ENCODE results near the gene RBM5. TPM values are rescaled to one million over a fixed set of nuclear protein-coding genes. Genes with fewer than 3 reads are reported as not detected.

RBM5 gene
- total RNA-seq, 1 donor from 2014 or later, result 124 TPM

DNA sequence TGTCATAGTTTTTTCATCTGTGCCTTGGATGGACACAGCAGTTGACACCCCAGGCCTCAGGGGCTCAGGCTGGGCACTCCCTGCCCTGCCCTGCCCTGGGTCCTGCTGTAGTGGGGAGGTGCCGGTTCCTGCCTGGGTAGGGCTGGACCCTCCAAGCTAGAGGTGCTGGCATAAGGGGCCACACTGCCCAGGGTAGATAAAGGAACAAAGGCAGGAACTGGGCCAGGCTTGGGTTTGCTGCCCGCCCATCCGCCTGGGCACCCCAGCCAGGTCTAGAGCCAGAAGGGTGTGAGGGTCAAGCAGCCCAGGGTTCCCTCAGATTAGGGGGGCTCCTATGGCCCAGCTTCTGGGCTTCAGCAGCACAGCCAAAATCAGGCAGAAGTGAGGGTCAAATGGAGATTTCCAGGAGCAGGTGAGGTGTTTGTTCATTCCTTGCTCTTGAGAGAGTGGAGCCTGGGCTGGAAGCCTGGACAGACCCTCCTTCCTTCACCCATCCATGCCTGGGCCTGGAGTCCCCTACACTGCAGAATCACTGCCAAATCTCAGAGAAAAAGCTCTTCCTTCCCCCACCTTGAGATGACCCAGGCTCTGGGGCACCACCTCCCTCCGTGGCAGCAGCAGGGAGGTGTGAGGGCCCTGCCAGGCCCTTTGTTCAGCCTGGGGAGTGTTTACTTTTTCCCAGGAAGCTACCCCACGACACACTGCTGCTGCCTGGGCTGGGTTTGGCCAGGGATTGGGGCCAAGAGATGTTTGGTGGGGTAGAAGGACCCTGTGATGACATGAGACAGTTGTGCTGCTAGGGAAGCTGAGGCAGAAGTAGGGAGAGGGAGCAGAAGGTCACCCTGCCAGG lies 73.5 kb downstream of the RBM5 start:
- H3K27me3 ChIP-seq (ENCODE audit: insufficient read depth, low read length), result no peaks in the 10 kb centered on the region
- no peak overlapping the region for H2AFZ ChIP-seq (ENCODE audit: low read depth, low read length)
- H3K9ac ChIP-seq (ENCODE audit: low read length), result no peak overlapping the region
- Mint-ChIP-seq H3K27ac (ENCODE audit: unreplicated experiment) (no peak overlapping the region), H3K4me1 (ENCODE audit: low read depth, unreplicated experiment) (peaks cover 13% of the 10 kb centered on the region), H3K36me3 (ENCODE audit: low read depth, unreplicated experiment) (no peaks in the 10 kb centered on the region), H3K27me3 (ENCODE audit: low read depth, unreplicated experiment) (peaks cover 32% of the 10 kb centered on the region), H3K9me3 (ENCODE audit: unreplicated experiment) (no peaks in the 10 kb centered on the region), H3K4me3 (ENCODE audit: unreplicated experiment) (no peak overlapping the region)
- FAIRE-seq (no peak), DNase-seq (ENCODE audit: low read depth) (no peak)
- H3K4me3 ChIP-seq (ENCODE audit: insufficient read depth, low read depth, low read length), result no peak overlapping the region
- H3K79me2 ChIP-seq (ENCODE audit: insufficient read depth, low read length), result no peaks in the 10 kb centered on the region
- H3K36me3 ChIP-seq (ENCODE audit: insufficient read depth, low read length), result no peaks in the 10 kb centered on the region
- H3K4me2 ChIP-seq (ENCODE audit: low read length), result no peak overlapping the region
- peaks cover 4% of the 10 kb centered on the region for H4K20me1 ChIP-seq (ENCODE audit: insufficient read depth, low read length)
- H3K9me3 ChIP-seq (ENCODE audit: insufficient read depth, low read depth, low read length), result no peaks in the 10 kb centered on the region
- H3K27ac ChIP-seq (ENCODE audit: low read depth, low read length), result no peak overlapping the region
- no peak for TF ChIP-seq EZH2 (IDR thresholded peaks at IDR 0.05; ENCODE audit: insufficient read depth, low read length)
- peaks cover 50% of the 10 kb centered on the region for H3K4me1 ChIP-seq (ENCODE audit: insufficient read depth, low read length)

DNA sequence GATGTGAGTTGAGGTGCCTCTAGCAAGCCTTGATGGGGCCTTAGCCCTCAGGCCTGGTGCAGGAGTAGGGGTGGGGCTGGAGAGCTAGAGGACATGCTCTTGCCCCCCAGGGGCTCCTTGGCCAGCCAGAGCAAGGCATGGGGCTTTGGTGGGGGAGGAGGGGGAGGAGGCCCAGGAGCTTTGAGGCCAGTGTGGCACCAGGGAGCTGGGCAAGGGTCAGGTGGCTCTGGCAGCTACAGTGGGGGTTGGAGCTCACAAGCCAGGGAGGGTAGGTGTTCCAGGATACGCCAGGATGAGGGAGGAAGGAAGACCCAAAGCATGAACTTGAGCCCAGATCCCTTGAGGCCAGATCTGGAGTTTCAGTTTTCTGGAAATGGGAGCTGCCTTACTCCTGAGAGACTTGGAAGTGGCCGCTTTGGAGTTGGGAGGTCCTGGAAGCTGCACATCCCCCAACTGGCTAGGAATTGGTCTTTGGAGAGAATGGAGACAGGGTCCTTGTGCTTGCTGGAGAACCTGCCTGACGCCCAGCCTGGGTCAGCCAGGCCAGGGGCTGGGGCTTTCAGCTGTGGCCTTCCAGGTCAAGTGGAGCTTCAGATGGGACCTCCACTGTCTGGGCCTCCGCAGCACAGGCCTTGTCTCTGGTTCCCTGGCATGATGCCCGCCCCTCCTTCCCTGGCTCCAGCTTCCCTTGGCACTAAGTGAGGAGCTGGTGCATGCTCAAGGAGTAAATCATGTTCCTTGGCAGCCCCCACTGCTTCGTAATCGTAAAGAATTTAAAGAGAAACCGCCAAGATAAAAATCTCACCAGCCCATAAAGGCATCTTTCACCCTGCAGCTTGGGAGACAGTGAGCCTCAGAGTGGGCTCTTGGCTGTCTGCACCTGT lies 75.1 kb downstream of the RBM5 start:
- FAIRE-seq (peak; percentile 55), DNase-seq (ENCODE audit: low read depth) (peak; percentile 92)
- Histone ChIP-seq H3K4me2 (ENCODE audit: low read length) (peak overlapping the region; percentile 70), H2AFZ (ENCODE audit: low read depth, low read length) (no peak overlapping the region), H3K4me3 (ENCODE audit: insufficient read depth, low read depth, low read length) (no peak overlapping the region), H3K27ac (ENCODE audit: low read depth, low read length) (no peak overlapping the region), H3K36me3 (ENCODE audit: insufficient read depth, low read length) (no peaks in the 10 kb centered on the region), H3K9me3 (ENCODE audit: insufficient read depth, low read depth, low read length) (no peaks in the 10 kb centered on the region), H4K20me1 (ENCODE audit: insufficient read depth, low read length) (peaks cover 4% of the 10 kb centered on the region), H3K4me1 (ENCODE audit: insufficient read depth, low read length) (peaks cover 56% of the 10 kb centered on the region), H3K9ac (ENCODE audit: low read length) (no peak overlapping the region), H3K27me3 (ENCODE audit: insufficient read depth, low read length) (no peaks in the 10 kb centered on the region), H3K79me2 (ENCODE audit: insufficient read depth, low read length) (no peaks in the 10 kb centered on the region)
- peaks cover 2% of the 10 kb centered on the region for H3K36me3 Mint-ChIP-seq (ENCODE audit: low read depth, unreplicated experiment)
- TF ChIP-seq EZH2 (IDR thresholded peaks at IDR 0.05; ENCODE audit: insufficient read depth, low read length), result no peak
- TF ChIP-seq, protein P1, sequence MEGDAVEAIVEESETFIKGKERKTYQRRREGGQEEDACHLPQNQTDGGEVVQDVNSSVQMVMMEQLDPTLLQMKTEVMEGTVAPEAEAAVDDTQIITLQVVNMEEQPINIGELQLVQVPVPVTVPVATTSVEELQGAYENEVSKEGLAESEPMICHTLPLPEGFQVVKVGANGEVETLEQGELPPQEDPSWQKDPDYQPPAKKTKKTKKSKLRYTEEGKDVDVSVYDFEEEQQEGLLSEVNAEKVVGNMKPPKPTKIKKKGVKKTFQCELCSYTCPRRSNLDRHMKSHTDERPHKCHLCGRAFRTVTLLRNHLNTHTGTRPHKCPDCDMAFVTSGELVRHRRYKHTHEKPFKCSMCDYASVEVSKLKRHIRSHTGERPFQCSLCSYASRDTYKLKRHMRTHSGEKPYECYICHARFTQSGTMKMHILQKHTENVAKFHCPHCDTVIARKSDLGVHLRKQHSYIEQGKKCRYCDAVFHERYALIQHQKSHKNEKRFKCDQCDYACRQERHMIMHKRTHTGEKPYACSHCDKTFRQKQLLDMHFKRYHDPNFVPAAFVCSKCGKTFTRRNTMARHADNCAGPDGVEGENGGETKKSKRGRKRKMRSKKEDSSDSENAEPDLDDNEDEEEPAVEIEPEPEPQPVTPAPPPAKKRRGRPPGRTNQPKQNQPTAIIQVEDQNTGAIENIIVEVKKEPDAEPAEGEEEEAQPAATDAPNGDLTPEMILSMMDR (IDR thresholded peaks at IDR 0.05; ENCODE audit: insufficient read depth, low read depth, low read length), result no peak
- no peak overlapping the region for H3K4me3 Mint-ChIP-seq (ENCODE audit: unreplicated experiment)
- H3K27me3 Mint-ChIP-seq (ENCODE audit: low read depth, unreplicated experiment), result peaks cover 35% of the 10 kb centered on the region
- no peaks in the 10 kb centered on the region for H3K9me3 Mint-ChIP-seq (ENCODE audit: unreplicated experiment)
- H3K4me1 Mint-ChIP-seq (ENCODE audit: low read depth, unreplicated experiment), result peaks cover 8% of the 10 kb centered on the region
- H3K27ac Mint-ChIP-seq (ENCODE audit: unreplicated experiment), result no peak overlapping the region

DNA sequence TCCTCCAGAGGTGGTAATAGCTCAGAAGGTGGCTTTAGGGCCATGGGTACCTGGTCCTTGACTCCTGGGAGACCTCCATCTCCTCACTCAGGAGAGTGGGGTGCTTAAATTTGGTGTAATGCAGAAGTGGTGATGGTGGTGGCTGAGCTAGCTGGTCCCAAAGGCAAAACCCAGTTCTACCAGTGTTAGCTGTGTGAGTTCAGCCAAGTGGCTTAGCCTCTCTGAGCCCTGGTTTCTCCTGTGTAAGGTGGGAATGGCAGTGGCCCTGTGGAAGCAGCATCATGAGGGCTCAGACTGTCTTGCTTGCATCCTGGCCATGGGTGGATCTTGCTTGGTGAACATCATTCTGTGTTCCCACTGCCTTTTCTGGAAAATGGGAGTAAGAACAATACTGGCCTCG lies 75.8 kb downstream of the RBM5 start:
- peaks cover 4% of the 10 kb centered on the region for H4K20me1 ChIP-seq (ENCODE audit: insufficient read depth, low read length)
- no peaks in the 10 kb centered on the region for H3K79me2 ChIP-seq (ENCODE audit: insufficient read depth, low read length)
- no peak for DNase-seq (ENCODE audit: low read depth)
- H3K4me2 ChIP-seq (ENCODE audit: low read length), result peak overlapping the region; percentile 70
- H3K9me3 ChIP-seq (ENCODE audit: insufficient read depth, low read depth, low read length), result no peaks in the 10 kb centered on the region
- no peaks in the 10 kb centered on the region for H3K9me3 Mint-ChIP-seq (ENCODE audit: unreplicated experiment)
- no peak for TF ChIP-seq EZH2 (IDR thresholded peaks at IDR 0.05; ENCODE audit: insufficient read depth, low read length)
- TF ChIP-seq, protein P1 (IDR thresholded peaks at IDR 0.05; ENCODE audit: insufficient read depth, low read depth, low read length), result no peak
- H3K27ac ChIP-seq (ENCODE audit: low read depth, low read length), result no peak overlapping the region
- no peak overlapping the region for H3K9ac ChIP-seq (ENCODE audit: low read length)
- H3K27ac Mint-ChIP-seq (ENCODE audit: unreplicated experiment), result no peak overlapping the region
- H3K4me1 Mint-ChIP-seq (ENCODE audit: low read depth, unreplicated experiment), result peaks cover 8% of the 10 kb centered on the region
- peaks cover 33% of the 10 kb centered on the region for H3K27me3 Mint-ChIP-seq (ENCODE audit: low read depth, unreplicated experiment)
- H3K36me3 Mint-ChIP-seq (ENCODE audit: low read depth, unreplicated experiment), result peaks cover 2% of the 10 kb centered on the region
- H3K27me3 ChIP-seq (ENCODE audit: insufficient read depth, low read length), result no peaks in the 10 kb centered on the region
- no peak overlapping the region for H2AFZ ChIP-seq (ENCODE audit: low read depth, low read length)
- H3K36me3 ChIP-seq (ENCODE audit: insufficient read depth, low read length), result no peaks in the 10 kb centered on the region
- H3K4me1 ChIP-seq (ENCODE audit: insufficient read depth, low read length), result peaks cover 56% of the 10 kb centered on the region
- no peak overlapping the region for H3K4me3 Mint-ChIP-seq (ENCODE audit: unreplicated experiment)
- no peak overlapping the region for H3K4me3 ChIP-seq (ENCODE audit: insufficient read depth, low read depth, low read length)
- no peak for FAIRE-seq
